RWPE1 (cell line): ENCODE results near the gene DACH1.

Source experiments
- CTCF ChIA-PET: fragments of 350-600 bp; sonication (Branson Sonifier 250); formaldehyde crosslinking; extraction: SDS; loops from one replicate; lab custom pipeline; 2021; lab: Yijun Ruan, JAX
- POLR2A ChIA-PET: fragments of 400-600 bp; formaldehyde crosslinking; extraction: SDS; loops from one replicate; lab custom pipeline; 2020; ENCODE audit warnings: antibody characterized with exemption; ENCODE audit not compliant: low non-redundant PET; lab: Yijun Ruan, JAX
- DNase-seq: peaks from one replicate; pipeline ENCODE4 v3.0.0; 2012; ENCODE audit warnings: low spot score
- H3K27ac ChIP-seq: fragments of 450-650 bp; 2 replicates; pipeline ENCODE4 v1.5.1; 2017
- TF ChIP-seq, protein P1 (sequence below): fragments of 450-650 bp; conservative IDR thresholded peaks from 2 replicates; pipeline ENCODE4 v1.5.1; 2017; ENCODE audit warnings: low read depth, mild to moderate bottlenecking

DACH1 gene

DNA sequence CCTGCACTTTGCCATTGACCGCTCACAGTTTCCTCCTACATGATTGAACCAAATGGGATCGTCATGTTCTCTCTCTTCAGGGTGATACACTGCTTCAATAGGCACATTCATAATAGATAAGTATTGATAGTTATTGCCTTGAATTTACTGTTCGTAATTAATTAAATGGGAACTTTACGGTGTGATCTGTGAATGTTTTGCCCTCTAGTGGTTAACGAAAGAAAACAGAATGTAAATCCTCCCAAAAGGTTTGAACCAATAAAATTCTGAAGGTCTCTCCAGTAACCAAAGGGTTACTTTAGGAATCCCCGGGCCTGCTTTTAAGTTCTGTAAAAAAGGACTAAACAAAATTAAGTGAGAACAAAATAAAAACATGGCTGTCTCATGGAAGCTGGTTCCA lies 389.3 kb downstream of the DACH1 start:
- POLR2A ChIA-PET, result no interaction called here
- DNase-seq, result peak; percentile 1
- H3K27ac ChIP-seq, result no peak overlapping the region
- TF ChIP-seq, protein P1, sequence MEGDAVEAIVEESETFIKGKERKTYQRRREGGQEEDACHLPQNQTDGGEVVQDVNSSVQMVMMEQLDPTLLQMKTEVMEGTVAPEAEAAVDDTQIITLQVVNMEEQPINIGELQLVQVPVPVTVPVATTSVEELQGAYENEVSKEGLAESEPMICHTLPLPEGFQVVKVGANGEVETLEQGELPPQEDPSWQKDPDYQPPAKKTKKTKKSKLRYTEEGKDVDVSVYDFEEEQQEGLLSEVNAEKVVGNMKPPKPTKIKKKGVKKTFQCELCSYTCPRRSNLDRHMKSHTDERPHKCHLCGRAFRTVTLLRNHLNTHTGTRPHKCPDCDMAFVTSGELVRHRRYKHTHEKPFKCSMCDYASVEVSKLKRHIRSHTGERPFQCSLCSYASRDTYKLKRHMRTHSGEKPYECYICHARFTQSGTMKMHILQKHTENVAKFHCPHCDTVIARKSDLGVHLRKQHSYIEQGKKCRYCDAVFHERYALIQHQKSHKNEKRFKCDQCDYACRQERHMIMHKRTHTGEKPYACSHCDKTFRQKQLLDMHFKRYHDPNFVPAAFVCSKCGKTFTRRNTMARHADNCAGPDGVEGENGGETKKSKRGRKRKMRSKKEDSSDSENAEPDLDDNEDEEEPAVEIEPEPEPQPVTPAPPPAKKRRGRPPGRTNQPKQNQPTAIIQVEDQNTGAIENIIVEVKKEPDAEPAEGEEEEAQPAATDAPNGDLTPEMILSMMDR, result peak; percentile 25
- CTCF ChIA-PET, result no interaction called here

DNA sequence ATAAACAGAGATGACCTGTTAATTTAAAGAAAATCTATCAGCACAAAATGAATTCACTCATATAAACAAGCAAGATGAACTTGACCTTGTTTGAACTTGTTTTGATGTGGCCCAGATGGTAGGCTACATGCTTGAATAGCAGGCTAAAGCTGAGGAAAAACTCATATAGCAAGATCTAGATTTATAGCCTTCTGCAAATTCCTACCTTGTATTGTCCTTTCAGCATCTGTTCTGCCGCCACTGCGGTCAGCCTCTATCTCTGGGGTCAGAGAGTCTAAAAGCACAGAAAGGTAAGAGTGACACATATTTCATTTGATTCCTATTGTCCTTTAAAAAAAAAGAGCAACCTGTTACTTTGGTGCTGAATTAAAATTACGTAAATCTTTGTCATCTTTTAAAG lies 392.1 kb downstream of the DACH1 start:
- POLR2A ChIA-PET, result no interaction called here
- DNase-seq, result no peak
- no peak overlapping the region for H3K27ac ChIP-seq
- TF ChIP-seq, protein P1, result no peak
- CTCF ChIA-PET, result no interaction called here

GRCh38 chr13:71469626-71470025 lies 397.4 kb downstream of the DACH1 start:
- TF ChIP-seq, protein P1, result no peak
- H3K27ac ChIP-seq, result no peak overlapping the region
- DNase-seq, result no peak
- POLR2A ChIA-PET, result no interaction called here
- CTCF ChIA-PET, result no interaction called here

DNA sequence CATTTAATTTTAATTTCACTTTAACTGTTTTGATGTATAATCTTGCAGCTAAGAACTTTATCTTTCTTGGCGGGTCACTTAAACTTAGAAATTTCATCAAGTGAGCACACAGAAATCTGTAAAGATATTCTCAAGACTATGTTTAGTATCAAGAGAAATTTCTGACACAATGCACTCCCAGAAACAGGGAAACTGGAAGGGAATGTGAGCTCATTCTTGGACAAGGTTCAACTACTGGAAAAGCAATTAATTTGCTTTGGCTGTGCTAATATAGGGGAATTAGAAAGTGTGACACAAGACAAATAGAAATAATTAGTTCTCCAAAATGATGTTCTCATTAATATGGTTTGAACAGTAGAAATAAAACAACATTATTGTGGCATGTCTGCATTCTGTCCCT lies 402.3 kb downstream of the DACH1 start:
- CTCF ChIA-PET, result interaction anchor here (0.8 kb wide), 1 partner anchor 123 kb away, joined by 5 read pairs; no protein-coding TSS in a partner anchor
- no peak for DNase-seq
- TF ChIP-seq, protein P1, result no peak
- H3K27ac ChIP-seq, result no peak overlapping the region
- POLR2A ChIA-PET, result no interaction called here

DNA sequence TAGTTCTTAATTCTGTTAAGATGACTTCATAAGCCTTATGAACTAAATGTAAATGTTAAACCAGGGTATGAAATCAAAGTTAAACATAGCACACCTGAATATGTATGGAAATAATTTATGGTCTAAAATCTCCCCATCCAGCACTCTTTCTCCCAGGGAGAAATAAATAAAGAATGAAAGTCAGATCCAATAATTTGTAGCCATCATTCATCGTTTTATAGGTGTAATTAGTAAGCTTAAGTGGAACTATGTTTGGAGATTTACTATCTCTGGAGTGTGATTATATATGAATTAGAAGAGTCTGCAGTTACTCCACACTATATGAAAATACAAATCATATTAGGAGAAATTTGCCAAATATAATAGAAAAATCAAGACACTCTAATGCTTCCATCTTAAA lies 405.1 kb downstream of the DACH1 start:
- ChIA-PET POLR2A (no interaction called here), CTCF (no interaction called here)
- TF ChIP-seq, protein P1, result no peak
- H3K27ac ChIP-seq, result no peak overlapping the region
- DNase-seq, result no peak

DNA sequence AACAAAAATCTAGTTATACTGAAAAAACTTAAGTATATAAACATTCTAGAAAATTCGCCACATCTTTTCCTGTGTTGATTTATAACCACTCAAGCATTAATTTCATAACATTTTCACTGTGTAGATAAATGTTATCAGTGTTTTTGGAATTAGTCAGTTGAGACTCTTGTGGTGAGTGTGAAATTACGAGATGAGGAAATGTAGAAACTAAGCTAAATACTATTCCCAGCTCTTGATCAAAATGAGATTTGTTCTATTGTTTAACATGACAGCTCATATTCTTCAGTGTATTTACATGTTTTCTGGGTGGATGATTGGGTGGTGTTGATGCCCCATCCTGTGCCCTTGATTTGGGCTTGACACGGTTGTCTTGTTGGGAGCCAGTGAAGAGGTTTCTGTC lies 406.8 kb downstream of the DACH1 start:
- POLR2A ChIA-PET, result no interaction called here
- DNase-seq, result no peak

More for the DNA sequence above, 406.8 kb downstream of the DACH1 start:
- CTCF ChIA-PET, result no interaction called here
- H3K27ac ChIP-seq, result no peak overlapping the region
- TF ChIP-seq, protein P1, result no peak
